ENCODE data around the gene TBXAS1.

The TBXAS1 gene

GRCh38 chr7:140057143-140057535, 228.1 kb downstream of the TBXAS1 start:
- no peak for TF ChIP-seq CTCF (IDR thresholded peaks at IDR 0.05; ENCODE audit: extremely low read depth, missing control alignments)
- no peak for DNase-seq (ENCODE audit: low spot score)

- TF ChIP-seq CTCF (IDR thresholded peaks at IDR 0.05; ENCODE audit: extremely low read depth, missing control alignments): no peak
- DNase-seq (ENCODE audit: low spot score): no peak
These were observed 229.5 kb downstream of the TBXAS1 start for GRCh38 chr7:140058517-140058916.

GRCh38 chr7:140059273-140060242, 230.5 kb downstream of the TBXAS1 start:
- TF ChIP-seq CTCF (IDR thresholded peaks at IDR 0.05; ENCODE audit: extremely low read depth, missing control alignments): no peak
- no peak for DNase-seq (ENCODE audit: low spot score)

GRCh38 chr7:140060243-140060630, 231.2 kb downstream of the TBXAS1 start:
- no peak for DNase-seq (ENCODE audit: low spot score)
- TF ChIP-seq CTCF (IDR thresholded peaks at IDR 0.05; ENCODE audit: extremely low read depth, missing control alignments): no peak

- TF ChIP-seq CTCF (IDR thresholded peaks at IDR 0.05; ENCODE audit: extremely low read depth, missing control alignments): no peak
- no peak for DNase-seq (ENCODE audit: low spot score)
These were observed 231.9 kb downstream of the TBXAS1 start for GRCh38 chr7:140060788-140061606.

- no peak for TF ChIP-seq CTCF (IDR thresholded peaks at IDR 0.05; ENCODE audit: extremely low read depth, missing control alignments)
These were observed 232.5 kb downstream of the TBXAS1 start for GRCh38 chr7:140061607-140061930.

GRCh38 chr7:140062118-140062527, 233.1 kb downstream of the TBXAS1 start:
- DNase-seq (ENCODE audit: low spot score): peak; percentile 63
- no peak for TF ChIP-seq CTCF (IDR thresholded peaks at IDR 0.05; ENCODE audit: extremely low read depth, missing control alignments)

More at GRCh38 chr7:140061607-140061930, 232.5 kb downstream of the TBXAS1 start:
- DNase-seq (ENCODE audit: low spot score): no peak
